RPMI8226 (cell line): ENCODE results near the gene LDLRAD1.
"Not testable (repeated sequence)": the region's sequence is repeated elsewhere in the genome, so short reads cannot be mapped to it uniquely, and the experiment has no call there.

Experiments
- DNase-seq: peaks from one replicate; pipeline ENCODE4 v3.0.0-alpha.2; 2015

Gene LDLRAD1

DNA sequence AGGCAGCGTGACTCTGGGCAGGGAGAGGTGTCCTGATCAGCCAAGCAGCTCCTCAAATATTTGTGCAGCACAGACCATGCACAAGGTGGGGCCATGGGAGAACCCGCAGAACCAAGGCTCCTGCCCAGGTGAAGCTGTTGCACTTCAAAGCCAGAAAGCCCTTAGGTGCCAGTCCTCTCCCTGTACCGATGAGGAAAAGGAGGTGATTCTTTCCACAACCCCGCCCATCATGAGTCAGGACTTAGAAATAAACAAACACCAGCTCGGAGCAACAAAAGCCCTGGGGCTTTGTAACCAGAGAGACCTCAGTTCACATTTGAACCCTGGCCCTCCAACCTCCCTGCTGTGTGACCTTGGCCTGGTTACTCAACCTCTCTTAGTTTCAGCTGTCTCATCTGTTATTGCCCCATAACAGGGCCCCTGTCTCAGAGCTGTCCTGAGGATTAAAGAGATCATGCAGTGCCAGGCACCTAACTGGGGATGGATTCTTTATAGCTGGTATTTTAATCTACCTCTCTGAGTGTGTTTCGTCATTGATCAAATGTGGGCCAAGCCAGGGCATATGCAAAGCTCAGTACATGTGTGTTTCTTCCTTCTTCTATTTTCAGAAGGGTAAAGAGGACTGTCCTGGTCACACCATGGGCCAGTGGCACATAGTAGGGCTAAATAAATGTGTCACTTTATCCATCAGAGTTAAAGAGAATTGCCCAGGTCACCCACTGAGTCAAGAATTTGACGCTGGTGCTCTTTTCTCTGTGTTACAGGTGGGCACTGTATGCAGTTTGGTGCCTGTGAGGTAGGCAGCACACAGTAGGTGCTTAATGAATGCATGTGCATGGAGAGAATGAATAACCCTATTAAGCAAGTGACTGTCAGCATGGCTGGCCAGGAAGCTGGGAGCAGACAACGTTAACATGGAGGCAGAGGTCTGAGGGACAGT, 1.4 kb downstream of the LDLRAD1 start:
- DNase-seq: no peak

DNA sequence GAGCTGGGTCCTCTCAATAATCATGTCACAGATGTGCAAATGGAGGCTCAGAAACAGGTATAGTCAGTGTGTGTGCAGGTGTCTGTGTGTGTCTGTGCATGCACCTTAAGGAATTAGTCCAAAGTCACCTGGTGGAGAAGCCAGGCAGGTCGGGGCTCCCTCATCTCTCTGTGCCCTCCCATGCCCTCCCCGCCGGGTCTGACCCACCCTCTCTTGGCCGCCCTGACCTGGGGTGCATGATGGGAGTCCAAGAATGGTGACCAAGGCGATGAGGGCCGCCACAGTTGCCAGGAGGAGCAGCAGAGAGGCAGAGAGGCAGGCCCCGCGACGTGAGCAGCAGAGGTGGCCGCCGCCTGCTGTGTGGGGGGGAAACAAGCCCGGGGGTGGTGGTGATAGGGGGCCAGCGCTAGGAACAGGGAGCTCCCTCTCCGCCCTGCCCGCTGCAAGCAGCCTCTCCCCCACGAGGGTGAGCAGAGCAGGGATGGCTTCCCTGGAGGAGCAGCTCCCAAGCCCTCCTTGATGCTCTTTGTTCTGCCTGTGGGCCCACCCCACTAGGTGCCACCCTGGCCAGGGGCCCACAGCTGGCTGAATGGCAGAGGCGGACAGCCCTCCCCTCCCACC, 3.9 kb downstream of the LDLRAD1 start:
- DNase-seq: no peak

DNA sequence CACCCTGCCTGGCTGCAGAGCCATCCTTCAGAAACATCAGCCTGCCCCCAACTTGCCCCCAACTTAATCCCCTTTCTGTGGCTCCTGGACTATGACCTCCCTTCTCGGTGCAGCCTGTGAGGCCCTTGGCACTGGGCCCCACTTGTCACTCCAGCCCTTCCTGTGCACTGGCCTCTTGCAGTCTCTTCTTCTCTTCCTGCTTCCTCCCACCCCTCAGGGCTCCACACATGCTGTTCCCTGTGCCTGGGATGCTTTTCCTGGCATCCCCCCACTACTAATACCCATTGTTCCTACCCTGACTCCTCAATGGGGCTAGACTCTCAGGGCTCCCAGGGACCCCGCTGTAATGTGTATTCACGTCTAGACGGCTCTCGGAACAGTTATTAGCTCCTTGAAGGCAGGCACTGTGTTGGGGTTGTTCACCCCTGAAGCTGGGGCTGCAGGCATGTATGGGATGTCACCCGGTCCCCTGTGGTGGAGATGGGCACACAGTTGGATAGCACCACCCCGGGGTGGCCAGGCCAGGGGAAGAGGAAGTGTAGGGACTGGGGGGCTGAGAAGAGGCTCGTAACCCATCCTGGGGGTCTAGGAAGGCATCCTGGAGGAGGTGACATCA, 4.5 kb downstream of the LDLRAD1 start:
- DNase-seq: no peak

DNA sequence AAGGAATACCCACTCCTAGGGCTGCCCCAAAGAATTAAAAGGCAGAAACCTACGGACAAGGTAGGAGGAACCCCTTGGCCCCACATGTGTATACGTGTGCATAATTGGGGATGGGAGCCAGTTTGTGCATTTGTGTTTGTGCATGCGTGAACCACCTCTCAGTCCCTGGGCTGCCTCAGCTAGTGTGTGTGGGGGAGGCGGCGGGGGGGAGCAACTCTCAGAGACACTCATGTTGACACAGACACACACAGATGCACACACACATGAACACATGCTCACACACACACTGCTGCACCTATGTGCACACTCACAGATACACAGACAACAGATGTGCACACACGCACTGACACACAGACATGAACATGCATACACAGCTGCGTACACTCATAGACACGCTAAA, 5.1 kb downstream of the LDLRAD1 start:
- no peak for DNase-seq

DNA sequence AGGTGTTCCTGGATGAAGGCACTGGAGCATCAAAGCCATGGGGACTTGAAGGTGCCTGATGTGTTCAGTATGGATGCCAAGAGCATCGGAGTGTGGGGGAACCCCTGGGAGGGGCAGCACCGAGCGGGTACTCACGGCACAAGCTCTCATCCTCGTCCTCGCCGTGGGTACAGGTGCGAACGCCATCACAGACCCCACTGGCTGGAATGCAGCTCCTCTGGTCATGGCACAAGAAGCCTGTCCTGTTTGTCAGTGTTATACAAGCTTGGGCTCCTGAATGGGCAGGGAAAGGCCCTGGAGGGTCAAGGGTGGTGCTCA, 6.0 kb downstream of the LDLRAD1 start:
- DNase-seq: no peak

DNA sequence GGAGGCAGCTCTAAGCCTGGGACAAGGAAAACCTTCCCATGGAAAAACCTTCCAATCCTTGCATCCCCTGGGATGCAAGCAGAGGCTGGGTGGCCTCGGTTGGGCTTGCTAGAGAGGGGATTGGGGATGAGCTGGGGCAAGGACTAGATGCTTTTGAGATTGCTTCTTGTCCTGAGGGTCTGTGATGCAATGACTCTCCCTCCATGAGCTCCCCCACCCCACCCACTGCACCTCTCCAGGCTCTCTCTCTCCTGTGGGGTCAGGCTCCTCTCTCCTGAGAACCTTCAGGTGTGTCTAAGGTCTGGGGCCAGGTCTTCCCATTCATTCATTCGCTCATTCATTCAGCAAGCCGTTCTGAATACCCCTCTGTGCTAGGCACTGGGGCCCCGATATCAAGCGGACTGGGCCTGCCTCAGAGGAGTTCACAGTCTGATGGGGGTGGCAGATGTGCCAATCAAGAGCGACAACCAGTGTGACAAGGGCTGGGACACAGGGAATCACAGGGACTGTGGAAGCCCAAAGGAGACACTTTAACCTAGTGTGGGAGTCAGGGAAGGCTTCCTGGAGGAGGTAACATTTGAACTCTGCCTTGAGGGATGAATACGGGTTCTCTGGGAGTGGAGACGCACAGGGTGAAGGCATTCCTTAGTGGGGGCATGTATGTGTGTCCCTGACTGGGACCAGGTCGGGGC, 6.5 kb downstream of the LDLRAD1 start:
- no peak for DNase-seq

DNA sequence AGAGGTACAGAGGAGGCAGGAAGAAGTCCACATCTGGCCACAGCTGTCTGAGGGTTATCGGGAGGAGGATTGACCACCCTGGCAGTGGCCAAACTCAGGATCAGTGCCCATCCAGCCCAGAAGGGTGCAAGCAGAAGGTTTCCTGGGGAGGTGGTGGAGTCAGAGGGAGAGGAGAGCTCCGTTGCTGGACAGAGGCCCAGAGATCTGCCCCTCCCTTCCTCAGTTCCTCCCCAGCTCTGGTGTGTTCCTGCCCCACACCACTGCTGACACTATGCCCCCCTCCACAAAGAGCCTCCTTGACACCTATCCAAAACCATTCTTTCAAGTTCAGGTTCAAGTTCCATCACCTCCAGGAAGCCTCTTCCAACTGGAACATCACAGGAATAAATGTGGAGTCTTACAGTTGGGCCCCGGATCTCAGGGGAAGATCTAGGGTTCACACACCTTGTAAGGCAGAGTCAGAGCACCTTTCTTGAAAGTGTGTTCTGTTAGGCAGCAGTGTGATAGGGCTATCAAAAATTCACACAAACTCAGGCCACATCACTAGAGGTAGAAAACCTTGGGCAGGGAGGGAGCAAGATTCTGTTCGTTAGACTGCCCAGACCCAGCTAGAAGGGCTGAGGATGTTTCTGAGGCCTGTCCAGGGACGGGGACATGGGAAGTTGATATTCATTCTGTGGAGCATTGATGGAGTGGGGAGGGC, 7.4 kb downstream of the LDLRAD1 start:
- no peak for DNase-seq

DNA sequence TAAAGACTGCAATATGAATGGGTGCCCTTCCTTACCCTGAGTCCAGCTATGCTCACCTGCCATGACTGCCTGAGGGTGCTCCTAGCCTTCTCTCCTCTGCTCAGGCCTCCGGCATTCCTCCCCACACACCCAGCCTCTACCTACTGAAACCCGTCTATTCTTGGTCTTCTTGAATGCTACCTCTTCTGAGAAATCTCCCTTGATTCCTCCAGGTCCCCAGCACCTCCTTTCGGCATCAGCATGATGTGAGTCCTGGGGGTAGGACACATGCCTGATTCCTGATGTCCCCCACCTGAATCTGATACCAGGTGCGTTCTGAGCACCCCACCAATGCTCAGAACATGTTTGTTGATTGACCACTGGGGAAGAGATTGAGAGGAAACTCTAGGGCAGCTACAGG, 8.6 kb downstream of the LDLRAD1 start:
- DNase-seq: no peak

DNA sequence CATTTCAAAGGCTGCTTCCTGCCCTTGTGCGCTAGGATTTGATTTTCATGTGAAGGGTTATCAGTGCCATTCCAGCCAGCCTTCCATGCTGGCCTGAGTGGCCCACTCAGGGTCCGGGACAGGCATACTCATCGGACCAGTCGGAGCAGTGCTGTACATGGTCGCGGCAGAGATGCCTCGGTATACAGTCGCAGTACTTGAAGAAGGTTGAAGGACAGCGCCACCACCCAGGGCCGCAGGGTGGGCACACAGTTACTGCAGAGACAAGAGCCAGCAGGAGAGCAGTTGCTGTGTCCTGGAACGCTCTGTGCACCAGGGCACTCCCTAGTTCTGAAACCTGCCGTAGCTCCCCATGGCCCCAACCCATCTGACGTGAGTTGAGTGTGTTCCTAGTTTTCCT, 9.1 kb downstream of the LDLRAD1 start:
- DNase-seq: no peak

DNA sequence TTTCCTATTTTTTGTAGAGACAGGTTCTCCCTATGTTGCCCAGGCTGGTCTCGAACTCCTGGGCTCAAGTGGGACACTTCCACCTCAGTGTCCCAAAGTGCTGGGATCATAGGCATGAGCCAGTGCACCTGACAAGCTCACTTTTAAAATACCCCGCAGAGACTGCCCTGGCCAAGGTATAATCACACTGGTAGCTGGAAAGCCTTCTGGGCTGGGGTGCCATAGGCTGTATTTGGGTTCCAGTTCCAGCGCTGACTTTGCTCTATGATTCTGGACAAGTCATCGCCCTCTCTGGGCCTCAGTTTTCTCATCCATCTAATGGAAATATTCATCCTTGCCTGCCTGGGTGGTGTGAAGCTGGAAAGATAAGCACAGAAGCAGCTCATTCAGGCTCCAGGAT, 10.4 kb downstream of the LDLRAD1 start:
- DNase-seq: no peak

DNA sequence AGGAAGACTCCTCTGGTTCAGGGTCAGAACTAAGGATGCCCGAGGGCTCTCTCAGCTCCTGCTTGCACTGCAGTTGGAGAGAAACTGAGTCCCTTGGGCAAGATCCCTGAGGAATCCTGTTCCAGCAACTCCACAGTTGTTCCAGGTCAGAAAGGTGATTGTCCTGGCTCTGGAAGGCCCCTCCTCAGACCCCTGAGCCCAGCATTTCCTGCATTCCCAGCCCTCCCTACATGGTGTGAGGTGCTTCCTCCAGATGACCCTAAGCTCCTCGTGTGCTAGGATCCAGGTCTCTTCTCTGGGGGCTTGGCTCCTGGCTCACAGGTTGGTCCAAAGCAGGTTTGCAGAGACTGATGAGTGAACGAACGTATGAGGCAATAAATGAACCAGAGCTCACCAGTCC, 11.5 kb downstream of the LDLRAD1 start:
- DNase-seq: no peak

DNA sequence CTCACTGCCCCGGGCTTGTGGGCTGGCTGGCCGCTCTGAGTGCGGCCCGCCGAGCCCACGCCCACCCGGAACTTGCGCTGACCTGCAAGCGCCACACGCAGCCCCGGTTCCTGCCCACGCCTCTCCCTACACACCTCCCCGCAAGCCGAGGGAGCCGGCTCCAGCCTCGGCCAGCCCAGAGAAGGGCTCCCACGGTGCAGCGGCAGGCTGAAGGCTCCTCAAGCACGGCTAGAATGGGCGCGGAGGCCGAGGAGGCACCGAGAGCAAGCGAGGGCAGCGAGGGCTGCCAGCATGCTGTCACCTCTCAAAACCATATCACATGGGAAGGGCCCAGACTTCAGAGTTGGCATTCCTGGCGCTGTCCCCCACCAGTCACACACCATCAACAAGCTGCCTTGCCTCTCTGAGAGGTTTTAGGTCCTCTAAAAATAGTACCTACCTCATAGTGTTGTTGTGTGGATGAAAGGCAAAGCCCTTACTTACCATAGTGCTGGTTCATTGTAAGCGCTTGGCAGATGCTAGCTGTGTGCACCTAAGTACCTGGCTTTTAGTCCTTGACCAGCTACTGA, 13.4 kb downstream of the LDLRAD1 start:
- DNase-seq: no peak

DNA sequence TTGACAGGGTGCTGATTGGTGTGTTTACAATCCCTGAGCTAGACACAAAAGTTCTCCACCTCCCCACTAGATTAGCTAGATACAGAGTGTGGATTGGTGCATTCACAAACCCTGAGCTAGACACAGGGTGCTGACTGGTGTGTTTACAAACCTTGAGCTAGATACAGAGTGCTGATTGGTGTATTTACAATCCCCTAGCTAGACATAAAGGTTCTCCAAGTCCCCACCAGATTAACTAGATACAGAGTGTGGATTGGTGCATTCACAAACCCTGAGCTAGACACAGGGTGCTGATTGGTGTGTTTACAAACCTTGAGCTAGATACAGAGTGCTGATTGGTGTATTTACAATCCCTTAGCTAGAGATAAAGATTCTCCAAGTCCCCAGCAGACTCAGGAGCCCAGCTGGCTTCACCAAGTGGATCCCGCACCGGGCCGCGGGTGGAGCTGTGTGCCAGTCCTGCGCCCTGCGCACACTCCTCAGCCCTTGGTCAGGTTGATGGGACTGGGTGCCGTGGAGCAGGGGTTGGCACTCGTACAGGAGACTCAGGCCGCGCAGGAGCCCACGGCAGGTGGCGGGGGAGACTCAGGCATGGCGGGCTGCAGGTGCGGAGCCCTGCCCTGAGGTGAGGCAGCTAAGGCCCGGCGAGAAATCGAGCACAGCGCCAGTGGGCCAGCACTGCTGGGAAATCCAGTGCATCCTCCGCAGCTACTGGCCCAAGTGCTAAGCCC, 14.1 kb downstream of the LDLRAD1 start:
- DNase-seq: not testable (repeated sequence)

DNA sequence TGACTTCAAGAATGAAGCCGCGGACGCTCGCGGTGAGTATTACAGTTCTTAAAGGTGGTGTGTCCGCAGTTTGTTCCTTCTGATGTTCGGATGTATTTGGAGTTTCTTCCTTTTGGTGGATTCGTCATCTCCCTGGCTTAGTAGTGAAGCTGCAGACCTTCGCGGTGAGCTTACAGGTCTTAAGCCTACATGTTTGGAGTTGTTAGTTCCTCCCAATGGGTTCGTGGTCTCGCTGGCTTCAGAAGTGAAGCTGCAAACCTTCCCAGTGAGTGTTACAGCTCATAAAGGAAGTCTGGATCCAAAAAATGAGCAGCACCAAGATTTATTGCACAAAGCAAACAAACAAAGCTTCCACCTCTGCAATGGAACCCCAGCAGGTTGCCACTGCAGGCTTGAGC, 14.7 kb downstream of the LDLRAD1 start:
- no peak for DNase-seq

DNA sequence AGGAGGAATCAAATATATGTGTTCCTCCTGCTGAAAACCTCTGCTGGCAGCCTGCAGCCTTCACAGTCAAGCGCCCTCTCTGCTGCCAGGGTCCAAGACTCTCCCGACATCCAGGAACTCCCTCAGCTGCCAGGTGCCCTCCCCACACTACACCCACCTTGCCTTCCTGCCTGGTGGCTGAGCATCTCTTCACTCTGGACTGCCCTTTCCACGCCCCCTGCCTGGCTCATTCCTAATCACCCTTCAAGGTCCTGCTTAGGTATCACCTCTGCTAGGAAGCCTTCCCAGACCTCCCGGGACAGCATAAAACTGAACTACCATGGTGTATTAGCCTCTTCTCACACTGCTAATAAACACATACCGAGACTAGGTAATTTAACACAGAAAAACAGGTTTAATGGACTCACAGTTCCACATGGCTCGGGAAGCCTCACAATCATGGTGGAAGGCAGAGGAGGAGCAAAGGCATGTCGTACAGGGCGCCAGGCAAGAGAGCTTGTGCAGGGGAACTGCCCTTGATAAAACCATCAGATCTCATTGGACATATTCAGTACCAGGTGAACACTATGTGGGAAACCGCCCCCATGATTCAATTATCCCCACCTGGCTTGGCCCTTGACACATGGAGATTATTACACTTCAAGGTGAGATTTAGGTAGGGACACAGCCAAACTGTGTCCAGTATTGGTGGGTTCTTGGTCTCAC, 15.3 kb downstream of the LDLRAD1 start:
- DNase-seq: no peak

DNA sequence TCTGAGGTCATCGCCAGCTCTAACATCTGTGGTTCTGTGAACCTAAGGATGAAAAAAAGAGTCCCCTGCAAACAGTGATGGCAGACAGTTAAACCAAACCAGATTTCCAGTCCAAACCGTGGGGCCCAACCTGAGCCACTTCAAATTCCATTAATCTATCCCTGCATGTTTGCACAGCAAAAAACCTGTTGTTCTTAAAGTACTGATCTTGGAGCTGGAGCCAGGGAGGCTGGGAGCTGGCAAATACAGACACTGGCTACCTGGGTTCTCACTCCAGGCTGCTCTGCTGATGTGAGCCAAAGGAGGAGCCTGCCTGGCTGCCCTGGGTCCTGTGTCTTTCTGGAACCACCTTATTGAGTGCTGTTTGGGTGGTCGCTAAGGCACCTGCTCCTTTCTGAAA, 16.4 kb downstream of the LDLRAD1 start:
- DNase-seq: no peak

DNA sequence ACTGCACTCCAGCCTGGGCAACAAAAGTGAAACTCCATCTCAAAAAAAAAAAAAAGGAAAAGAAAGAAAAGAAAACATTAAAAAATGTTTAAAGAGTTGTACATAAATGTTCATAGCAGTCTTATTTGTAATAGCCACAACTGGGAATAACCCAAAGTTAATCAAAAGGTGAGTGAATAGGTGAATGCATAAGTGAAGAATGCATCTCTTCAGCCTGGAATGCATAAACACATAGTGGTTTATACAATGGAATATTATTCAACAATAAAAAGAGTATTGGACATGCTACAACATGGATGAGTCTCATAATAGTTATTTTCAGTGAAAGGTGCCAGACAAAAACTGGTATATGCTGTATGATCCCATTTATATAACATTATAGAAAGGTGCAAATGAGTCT, 18.1 kb downstream of the LDLRAD1 start:
- DNase-seq: no peak

DNA sequence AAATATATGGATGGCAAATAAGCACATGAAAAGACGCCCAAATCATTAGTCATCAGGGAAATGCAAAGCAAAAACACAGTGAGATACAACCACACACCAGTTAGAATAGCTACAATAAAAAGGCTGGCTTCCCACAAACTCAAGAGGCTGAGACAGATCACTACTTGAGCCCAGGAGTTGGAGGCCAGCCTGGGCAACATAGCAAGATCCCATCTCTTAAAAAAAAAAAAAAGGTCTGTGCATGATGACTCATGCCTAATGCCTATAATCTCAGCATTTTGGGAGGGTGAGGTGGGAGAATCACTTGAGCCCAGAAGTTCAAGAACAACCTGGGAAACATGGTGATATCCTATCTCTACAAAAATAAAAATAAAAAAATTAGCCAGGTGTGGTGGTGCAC, 19.8 kb downstream of the LDLRAD1 start:
- DNase-seq: no peak

DNA sequence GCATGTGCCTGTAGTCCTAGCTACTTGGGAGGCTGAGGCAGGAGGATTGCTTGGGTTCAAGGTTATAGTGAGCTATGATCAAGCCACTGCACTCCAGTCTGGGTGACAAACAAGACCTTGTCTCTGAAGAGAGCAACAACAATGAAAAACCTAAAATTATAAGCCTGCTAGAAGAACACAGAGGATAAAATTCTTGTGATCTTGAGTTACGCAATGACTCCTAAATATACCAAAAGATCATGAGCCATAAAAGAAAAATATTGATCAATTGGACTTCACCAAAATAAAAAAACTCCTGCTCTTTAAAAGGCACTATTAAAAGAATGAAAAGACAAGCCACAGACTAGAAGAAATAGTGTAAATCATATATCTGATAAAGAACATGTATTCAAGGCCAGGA, 22.3 kb downstream of the LDLRAD1 start:
- DNase-seq: no peak

DNA sequence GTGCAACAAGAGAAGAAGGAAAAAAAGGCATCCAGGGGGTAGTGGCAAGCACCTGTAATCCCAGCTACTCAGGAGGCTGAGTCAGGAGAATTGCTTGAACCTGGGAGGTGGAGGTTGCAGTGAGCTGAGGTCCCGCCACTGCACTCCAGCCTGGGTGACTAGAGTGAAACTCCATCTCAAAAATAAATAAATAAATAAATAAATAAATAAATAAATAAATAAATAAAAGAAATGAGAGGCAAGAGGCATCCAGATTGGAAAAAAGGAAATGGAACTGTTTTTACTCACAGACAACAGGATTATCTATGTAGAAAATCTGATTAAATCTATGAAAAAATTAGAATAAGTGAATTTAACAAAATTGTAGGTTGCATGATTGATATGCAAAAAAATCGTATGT, 23.5 kb downstream of the LDLRAD1 start:
- not testable (repeated sequence) for DNase-seq
